ENCODE results near the gene CYSRT1.

Gene CYSRT1

DNA sequence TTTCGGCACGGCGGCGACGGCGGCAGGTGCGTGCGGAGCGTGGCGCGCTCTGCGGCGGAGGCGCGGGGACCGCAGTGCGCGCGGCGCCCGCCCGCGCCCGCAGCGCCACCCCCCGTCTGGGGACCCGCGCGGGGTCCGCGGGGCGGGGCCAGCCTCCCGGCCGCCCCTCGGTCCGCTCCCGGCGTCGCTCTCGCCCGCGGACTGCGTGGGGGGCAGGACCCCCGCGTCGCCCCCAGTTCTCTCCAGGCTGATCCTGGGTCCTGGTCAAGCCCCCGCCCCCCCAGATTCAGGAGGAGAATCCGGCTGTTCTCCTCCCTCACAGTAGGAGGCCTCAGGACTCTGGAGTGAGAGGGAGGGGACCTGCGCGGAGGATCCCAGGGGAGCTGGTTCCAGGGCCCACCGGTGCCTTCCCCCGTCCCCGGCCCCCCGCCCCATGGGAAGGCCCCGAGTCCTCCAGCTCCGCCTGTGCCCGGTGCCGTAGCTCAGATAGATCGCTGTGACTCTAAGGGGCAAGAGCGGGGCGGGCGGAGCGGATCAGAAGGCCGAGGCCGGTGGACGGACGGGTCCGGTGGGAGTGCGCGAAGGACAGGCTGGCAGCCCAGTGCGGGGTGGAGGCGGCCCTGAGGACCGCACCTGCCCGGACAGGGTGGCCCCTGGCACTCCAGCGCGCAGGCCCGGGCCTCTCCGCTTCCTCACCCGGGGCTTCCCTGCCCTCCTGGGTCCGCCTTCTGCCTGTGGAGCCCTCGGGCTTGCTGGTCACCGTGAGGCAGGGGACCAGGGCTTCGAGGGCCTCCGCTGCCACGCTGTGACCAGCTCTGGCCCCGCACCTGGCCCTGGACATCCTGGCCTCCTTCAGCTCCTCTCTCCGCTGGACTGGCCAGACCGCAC is 2.5 kb upstream of the CYSRT1 start, which contains the start of gene RNF208 (continued):
- TF ChIP-seq ZNF518A (tag by site-specific recombination; conservative IDR thresholded peaks at IDR 0.05; ENCODE audit: low read depth) (no peak), ZBTB8A (tag by site-specific recombination; IDR thresholded peaks at IDR 0.05) (no peak), ZNF585B (tag by site-specific recombination; IDR thresholded peaks at IDR 0.05) (no peak), SP3 (tag by site-specific recombination; IDR thresholded peaks at IDR 0.05) (peak; percentile 9; the same call in 1 of the 2 replicates), ZNF837 (tag by site-specific recombination; IDR thresholded peaks at IDR 0.05) (no peak), ZNF677 (tag by site-specific recombination; IDR thresholded peaks at IDR 0.05) (no peak), MZF1 (tag by site-specific recombination; IDR thresholded peaks at IDR 0.05; ENCODE audit: borderline replicate concordance) (no peak), BCL11B (tag by site-specific recombination; IDR thresholded peaks at IDR 0.05; ENCODE audit: low read depth) (peak; percentile 47; the same call in 1 of the 2 replicates), ZNF274 (IDR thresholded peaks at IDR 0.05; ENCODE audit: low read length) (no peak), ZNF274 (tag by site-specific recombination; IDR thresholded peaks at IDR 0.05; ENCODE audit: borderline replicate concordance) (no peak), ZNF2 (tag by site-specific recombination; IDR thresholded peaks at IDR 0.05) (no peak; the same call in 1 of the 2 replicates), EGR2 (tag by site-specific recombination; IDR thresholded peaks at IDR 0.05; ENCODE audit: low read depth) (peak; percentile 37; the same call in 1 of the 2 replicates), ZNF155 (tag by site-specific recombination; IDR thresholded peaks at IDR 0.05) (no peak), ZNF426 (tag by site-specific recombination; IDR thresholded peaks at IDR 0.05) (no peak), ZNF776 (tag by site-specific recombination; IDR thresholded peaks at IDR 0.05; ENCODE audit: borderline replicate concordance) (no peak), ZNF292 (tag by site-specific recombination; IDR thresholded peaks at IDR 0.05; ENCODE audit: borderline replicate concordance, low read depth) (no peak), ZNF610 (tag by site-specific recombination; IDR thresholded peaks at IDR 0.05; ENCODE audit: borderline replicate concordance) (no peak), ZNF423 (tag by site-specific recombination; IDR thresholded peaks at IDR 0.05) (0 out of 2 replicates have a peak, but pooled peaks have one; percentile 25), GLIS1 (tag by site-specific recombination; IDR thresholded peaks at IDR 0.05) (peak; percentile 92), ZNF341 (tag by site-specific recombination; IDR thresholded peaks at IDR 0.05; ENCODE audit: low read depth) (peak; percentile 57), OVOL3 (tag by site-specific recombination; IDR thresholded peaks at IDR 0.05) (no peak), HIC1 (tag by site-specific recombination; IDR thresholded peaks at IDR 0.05) (peak; percentile 50), SCRT2 (tag by site-specific recombination; IDR thresholded peaks at IDR 0.05) (no peak), ZNF654 (tag by site-specific recombination; IDR thresholded peaks at IDR 0.05; ENCODE audit: low read depth) (no peak), ZNF248 (tag by site-specific recombination; IDR thresholded peaks at IDR 0.05) (no peak), REPIN1 (tag by site-specific recombination; IDR thresholded peaks at IDR 0.05; ENCODE audit: low read depth) (no peak), ZNF785 (tag by site-specific recombination; IDR thresholded peaks at IDR 0.05) (no peak)
- TF ChIP-seq, protein P1, sequence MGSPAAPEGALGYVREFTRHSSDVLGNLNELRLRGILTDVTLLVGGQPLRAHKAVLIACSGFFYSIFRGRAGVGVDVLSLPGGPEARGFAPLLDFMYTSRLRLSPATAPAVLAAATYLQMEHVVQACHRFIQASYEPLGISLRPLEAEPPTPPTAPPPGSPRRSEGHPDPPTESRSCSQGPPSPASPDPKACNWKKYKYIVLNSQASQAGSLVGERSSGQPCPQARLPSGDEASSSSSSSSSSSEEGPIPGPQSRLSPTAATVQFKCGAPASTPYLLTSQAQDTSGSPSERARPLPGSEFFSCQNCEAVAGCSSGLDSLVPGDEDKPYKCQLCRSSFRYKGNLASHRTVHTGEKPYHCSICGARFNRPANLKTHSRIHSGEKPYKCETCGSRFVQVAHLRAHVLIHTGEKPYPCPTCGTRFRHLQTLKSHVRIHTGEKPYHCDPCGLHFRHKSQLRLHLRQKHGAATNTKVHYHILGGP (tag by site-specific recombination; IDR thresholded peaks at IDR 0.05): no peak
- TF ChIP-seq, protein P2, sequence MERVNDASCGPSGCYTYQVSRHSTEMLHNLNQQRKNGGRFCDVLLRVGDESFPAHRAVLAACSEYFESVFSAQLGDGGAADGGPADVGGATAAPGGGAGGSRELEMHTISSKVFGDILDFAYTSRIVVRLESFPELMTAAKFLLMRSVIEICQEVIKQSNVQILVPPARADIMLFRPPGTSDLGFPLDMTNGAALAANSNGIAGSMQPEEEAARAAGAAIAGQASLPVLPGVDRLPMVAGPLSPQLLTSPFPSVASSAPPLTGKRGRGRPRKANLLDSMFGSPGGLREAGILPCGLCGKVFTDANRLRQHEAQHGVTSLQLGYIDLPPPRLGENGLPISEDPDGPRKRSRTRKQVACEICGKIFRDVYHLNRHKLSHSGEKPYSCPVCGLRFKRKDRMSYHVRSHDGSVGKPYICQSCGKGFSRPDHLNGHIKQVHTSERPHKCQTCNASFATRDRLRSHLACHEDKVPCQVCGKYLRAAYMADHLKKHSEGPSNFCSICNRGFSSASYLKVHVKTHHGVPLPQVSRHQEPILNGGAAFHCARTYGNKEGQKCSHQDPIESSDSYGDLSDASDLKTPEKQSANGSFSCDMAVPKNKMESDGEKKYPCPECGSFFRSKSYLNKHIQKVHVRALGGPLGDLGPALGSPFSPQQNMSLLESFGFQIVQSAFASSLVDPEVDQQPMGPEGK (tag by site-specific recombination; IDR thresholded peaks at IDR 0.05): peak; percentile 54
